WTC11 (cell line): ENCODE data around the gene KCNG2. TPM values are rescaled to one million over a fixed set of nuclear protein-coding genes. Genes with fewer than 3 reads are reported as not detected.

Experiments
- ATAC-seq: fragments of 200-7000 bp; cut with Tn5 transposase; 2 replicates; pipeline ENCODE4 v1.10.0; 2021; ENCODE audit warnings: mild to moderate bottlenecking, moderate library complexity
- CTCF ChIA-PET: fragments of 300-600 bp; sonication (Branson Sonifier 250); formaldehyde crosslinking; loops from one replicate; lab custom pipeline; 2021; ENCODE audit warnings: antibody characterized with exemption; lab: Charles Lee
- POLR2A ChIA-PET: fragments of 350-600 bp; sonication (Branson Sonifier 250); formaldehyde crosslinking; loops from one replicate; lab custom pipeline; 2021; ENCODE audit warnings: antibody characterized with exemption; lab: Charles Lee
- DNase-seq: peaks from one replicate; pipeline ENCODE4 v3.0.0; 2021; ENCODE audit warnings: low spot score
- H3K27ac Mint-ChIP-seq: 2 replicates; pipeline ENCODE4 v1.8.0; 2021; ENCODE audit warnings: mixed read lengths
- H3K27me3 Mint-ChIP-seq: 2 replicates; pipeline ENCODE4 v1.8.0; 2021; ENCODE audit warnings: low read depth, mild to moderate bottlenecking, moderate library complexity, mixed read lengths
- H3K36me3 Mint-ChIP-seq: 2 replicates; pipeline ENCODE4 v1.8.0; 2021; ENCODE audit warnings: mixed read lengths
- H3K4me1 Mint-ChIP-seq: 2 replicates; pipeline ENCODE4 v1.8.0; 2022; ENCODE audit warnings: mixed read lengths
- H3K4me3 Mint-ChIP-seq: 2 replicates; pipeline ENCODE4 v1.8.0; 2021; ENCODE audit warnings: mild to moderate bottlenecking, moderate library complexity, mixed read lengths
- H3K9me3 Mint-ChIP-seq: 2 replicates; pipeline ENCODE4 v1.8.0; 2021; ENCODE audit warnings: mixed read lengths
- ARID4B ChIP-seq: sonication (generic); formaldehyde crosslinking; IDR thresholded peaks from 2 replicates; pipeline ENCODE4 v1.8.0; 2023; ENCODE audit warnings: missing genetic modification reagents, mild to moderate bottlenecking, borderline replicate concordance
- CREM ChIP-seq: sonication (generic); formaldehyde crosslinking; IDR thresholded peaks from 2 replicates; pipeline ENCODE4 v1.8.1; 2022; ENCODE audit warnings: mild to moderate bottlenecking, missing genetic modification reagents, moderate library complexity
- FOXP1 ChIP-seq: sonication (generic); formaldehyde crosslinking; IDR thresholded peaks from 2 replicates; pipeline ENCODE4 v1.8.0; 2022; ENCODE audit warnings: missing genetic modification reagents, mild to moderate bottlenecking, moderate library complexity, borderline replicate concordance
- GABPB1 ChIP-seq: sonication (generic); formaldehyde crosslinking; IDR thresholded peaks from 2 replicates; pipeline ENCODE4 v1.8.1; 2023; ENCODE audit warnings: mild to moderate bottlenecking, missing genetic modification reagents
- GRHL2 ChIP-seq: fragments of 250-450 bp; sonication (Bioruptor Pico); IDR thresholded peaks from 2 replicates; pipeline ENCODE4 v1.8.0; 2022; ENCODE audit warnings: mild to moderate bottlenecking, moderate library complexity; ENCODE audit not compliant: insufficient replicate concordance, severe bottlenecking
- HMGA2 ChIP-seq: fragments of 250-450 bp; sonication (Bioruptor Pico); IDR thresholded peaks from 2 replicates; pipeline ENCODE4 v1.4.0; 2021; ENCODE audit warnings: mild to moderate bottlenecking, moderate library complexity
- MXD4 ChIP-seq: fragments of 250-450 bp; sonication (Bioruptor Pico); IDR thresholded peaks from 2 replicates; pipeline ENCODE4 v1.8.0; 2021; ENCODE audit warnings: mild to moderate bottlenecking, moderate library complexity, borderline replicate concordance
- NFYB ChIP-seq: sonication (generic); formaldehyde crosslinking; conservative IDR thresholded peaks from 2 replicates; pipeline ENCODE4 v1.8.0; 2022; ENCODE audit warnings: low read depth, missing genetic modification reagents
- TEAD4 ChIP-seq: sonication (generic); formaldehyde crosslinking; IDR thresholded peaks from 2 replicates; pipeline ENCODE4 v1.8.0; 2022; ENCODE audit warnings: mild to moderate bottlenecking, missing genetic modification reagents
- total RNA-seq: library from RNA; stranded (reverse); gene quantifications from 3 replicates; pipeline ENCODE4 v1.2.3, GENCODE V29; 2021
- TF ChIP-seq, protein P1 (sequence below): sonication (generic); formaldehyde crosslinking; IDR thresholded peaks from 2 replicates; pipeline ENCODE4 v1.8.1; 2022; ENCODE audit warnings: mild to moderate bottlenecking, missing genetic modification reagents, moderate library complexity, borderline replicate concordance
- TF ChIP-seq, protein P2 (sequence below): sonication (generic); formaldehyde crosslinking; IDR thresholded peaks from 2 replicates; pipeline ENCODE4 v1.8.1; 2022; ENCODE audit warnings: low read depth, mild to moderate bottlenecking, moderate library complexity, missing genetic modification reagents, borderline replicate concordance
- TF ChIP-seq, protein P3 (sequence below): sonication (generic); formaldehyde crosslinking; conservative IDR thresholded peaks from 2 replicates; pipeline ENCODE4 v1.8.1; 2022; ENCODE audit warnings: mild to moderate bottlenecking, missing genetic modification reagents
- TF ChIP-seq, protein P4 (sequence below): fragments of 250-450 bp; sonication (Bioruptor Pico); IDR thresholded peaks from 2 replicates; pipeline ENCODE4 v1.9.0; 2021; ENCODE audit warnings: moderate library complexity, mild to moderate bottlenecking, inconsistent platforms, borderline replicate concordance
- TF ChIP-seq, protein P5 (sequence below): fragments of 250-450 bp; sonication (Bioruptor Pico); IDR thresholded peaks from 2 replicates; pipeline ENCODE4 v1.8.0; 2021; ENCODE audit warnings: mild to moderate bottlenecking

KCNG2 gene
- total RNA-seq, 1 experiment from 2014 or later: 0.50 TPM

- ChIA-PET POLR2A (no interaction called here), CTCF (no interaction called here)
- TF ChIP-seq NFYB (CRISPR knock-in tag) (no peak), TEAD4 (CRISPR knock-in tag) (no peak), ARID4B (CRISPR knock-in tag) (no peak), GRHL2 (no peak), HMGA2 (CRISPR knock-in tag) (no peak)
- TF ChIP-seq, protein P1, sequence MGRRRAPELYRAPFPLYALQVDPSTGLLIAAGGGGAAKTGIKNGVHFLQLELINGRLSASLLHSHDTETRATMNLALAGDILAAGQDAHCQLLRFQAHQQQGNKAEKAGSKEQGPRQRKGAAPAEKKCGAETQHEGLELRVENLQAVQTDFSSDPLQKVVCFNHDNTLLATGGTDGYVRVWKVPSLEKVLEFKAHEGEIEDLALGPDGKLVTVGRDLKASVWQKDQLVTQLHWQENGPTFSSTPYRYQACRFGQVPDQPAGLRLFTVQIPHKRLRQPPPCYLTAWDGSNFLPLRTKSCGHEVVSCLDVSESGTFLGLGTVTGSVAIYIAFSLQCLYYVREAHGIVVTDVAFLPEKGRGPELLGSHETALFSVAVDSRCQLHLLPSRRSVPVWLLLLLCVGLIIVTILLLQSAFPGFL: no peak
- TF ChIP-seq, protein P2, sequence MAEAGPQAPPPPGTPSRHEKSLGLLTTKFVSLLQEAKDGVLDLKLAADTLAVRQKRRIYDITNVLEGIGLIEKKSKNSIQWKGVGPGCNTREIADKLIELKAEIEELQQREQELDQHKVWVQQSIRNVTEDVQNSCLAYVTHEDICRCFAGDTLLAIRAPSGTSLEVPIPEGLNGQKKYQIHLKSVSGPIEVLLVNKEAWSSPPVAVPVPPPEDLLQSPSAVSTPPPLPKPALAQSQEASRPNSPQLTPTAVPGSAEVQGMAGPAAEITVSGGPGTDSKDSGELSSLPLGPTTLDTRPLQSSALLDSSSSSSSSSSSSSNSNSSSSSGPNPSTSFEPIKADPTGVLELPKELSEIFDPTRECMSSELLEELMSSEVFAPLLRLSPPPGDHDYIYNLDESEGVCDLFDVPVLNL (CRISPR knock-in tag): no peak
- no peak overlapping the region for H3K4me3 Mint-ChIP-seq
- no peaks in the 10 kb centered on the region for H3K36me3 Mint-ChIP-seq
- H3K27me3 Mint-ChIP-seq: peaks cover 42% of the 10 kb centered on the region
- ATAC-seq (no peak), DNase-seq (no peak)
- H3K4me1 Mint-ChIP-seq: peaks cover 9% of the 10 kb centered on the region
- H3K9me3 Mint-ChIP-seq: no peaks in the 10 kb centered on the region
- H3K27ac Mint-ChIP-seq: no peak overlapping the region
These were observed 2.9 kb upstream of the KCNG2 start for GRCh38 chr18:79794846-79795245.

DNA sequence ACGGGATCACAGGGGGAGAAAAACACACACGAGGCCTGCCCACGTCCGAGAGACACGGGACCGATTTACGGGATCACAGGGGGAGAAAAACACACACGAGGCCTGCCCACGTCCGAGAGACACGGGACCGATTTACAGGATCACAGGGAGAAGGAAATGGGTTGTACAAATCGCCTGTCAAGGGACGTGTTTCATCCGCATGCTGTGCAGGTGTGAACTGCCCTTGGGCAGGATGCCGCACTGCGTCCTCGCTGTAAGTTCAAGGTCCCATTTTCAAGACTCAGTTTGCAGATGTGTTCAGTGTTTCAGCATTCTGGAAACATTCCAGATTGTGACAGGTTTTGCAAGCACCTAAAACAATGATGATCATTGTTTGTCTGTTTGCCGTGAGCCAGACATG, 2.3 kb upstream of the KCNG2 start:
- peaks cover 46% of the 10 kb centered on the region for H3K27me3 Mint-ChIP-seq
- no peaks in the 10 kb centered on the region for H3K36me3 Mint-ChIP-seq
- DNase-seq: no peak
- peak; percentile 59; the same call in 1 of the 2 replicates for TF ChIP-seq GABPB1 (CRISPR knock-in tag)
- TF ChIP-seq MXD4 (CRISPR knock-in tag): no peak
- CTCF ChIA-PET: no interaction called here
- ATAC-seq: no peak
- no peak overlapping the region for H3K4me3 Mint-ChIP-seq
- H3K9me3 Mint-ChIP-seq: no peaks in the 10 kb centered on the region
- H3K27ac Mint-ChIP-seq: no peak overlapping the region
- POLR2A ChIA-PET: no interaction called here
- H3K4me1 Mint-ChIP-seq: peaks cover 9% of the 10 kb centered on the region

- no peak for DNase-seq
- Mint-ChIP-seq H3K27me3 (peaks cover 46% of the 10 kb centered on the region), H3K27ac (no peak overlapping the region), H3K9me3 (no peaks in the 10 kb centered on the region), H3K4me3 (no peak overlapping the region), H3K4me1 (peaks cover 9% of the 10 kb centered on the region), H3K36me3 (no peaks in the 10 kb centered on the region)
- ChIA-PET POLR2A (no interaction called here), CTCF (no interaction called here)
- TF ChIP-seq, protein P3, sequence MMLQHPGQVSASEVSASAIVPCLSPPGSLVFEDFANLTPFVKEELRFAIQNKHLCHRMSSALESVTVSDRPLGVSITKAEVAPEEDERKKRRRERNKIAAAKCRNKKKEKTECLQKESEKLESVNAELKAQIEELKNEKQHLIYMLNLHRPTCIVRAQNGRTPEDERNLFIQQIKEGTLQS (CRISPR knock-in tag): no peak
- no peak for TF ChIP-seq CREM (CRISPR knock-in tag)
- TF ChIP-seq, protein P4, sequence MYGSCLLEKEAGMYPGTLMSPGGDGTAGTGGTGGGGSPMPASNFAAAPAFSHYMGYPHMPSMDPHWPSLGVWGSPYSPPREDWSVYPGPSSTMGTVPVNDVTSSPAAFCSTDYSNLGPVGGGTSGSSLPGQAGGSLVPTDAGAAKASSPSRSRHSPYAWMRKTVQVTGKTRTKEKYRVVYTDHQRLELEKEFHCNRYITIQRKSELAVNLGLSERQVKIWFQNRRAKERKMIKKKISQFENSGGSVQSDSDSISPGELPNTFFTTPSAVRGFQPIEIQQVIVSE: no peak
- TF ChIP-seq, protein P5, sequence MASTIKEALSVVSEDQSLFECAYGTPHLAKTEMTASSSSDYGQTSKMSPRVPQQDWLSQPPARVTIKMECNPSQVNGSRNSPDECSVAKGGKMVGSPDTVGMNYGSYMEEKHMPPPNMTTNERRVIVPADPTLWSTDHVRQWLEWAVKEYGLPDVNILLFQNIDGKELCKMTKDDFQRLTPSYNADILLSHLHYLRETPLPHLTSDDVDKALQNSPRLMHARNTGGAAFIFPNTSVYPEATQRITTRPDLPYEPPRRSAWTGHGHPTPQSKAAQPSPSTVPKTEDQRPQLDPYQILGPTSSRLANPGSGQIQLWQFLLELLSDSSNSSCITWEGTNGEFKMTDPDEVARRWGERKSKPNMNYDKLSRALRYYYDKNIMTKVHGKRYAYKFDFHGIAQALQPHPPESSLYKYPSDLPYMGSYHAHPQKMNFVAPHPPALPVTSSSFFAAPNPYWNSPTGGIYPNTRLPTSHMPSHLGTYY (CRISPR knock-in tag): no peak
- TF ChIP-seq FOXP1 (CRISPR knock-in tag): no peak
- no peak for TF ChIP-seq TEAD4 (CRISPR knock-in tag)
- ATAC-seq: no peak
These were observed 1.7 kb upstream of the KCNG2 start for GRCh38 chr18:79796016-79796415.
